MM.1S (cell line): ENCODE data around the gene WDR64.

Experiments
- DNase-seq: peaks from one replicate; pipeline ENCODE4 v3.0.0-alpha.2; 2015
- H2AFZ ChIP-seq: fragments of 300-600 bp; sonication (generic); 2 replicates; pipeline ENCODE4 v1.6.0; 2016; ENCODE audit warnings: antibody characterized with exemption, low read length
- H3F3A ChIP-seq: fragments of 300-600 bp; sonication (generic); 2 replicates; pipeline ENCODE4 v1.6.1; 2016; ENCODE audit warnings: mild to moderate bottlenecking, antibody characterized with exemption, low read length, moderate library complexity, mixed read lengths; ENCODE audit not compliant: insufficient read depth
- H3K27ac ChIP-seq: fragments of 300-600 bp; sonication (generic); 2 replicates; pipeline ENCODE4 v1.5.1; 2016; ENCODE audit warnings: mild to moderate bottlenecking, low read length
- H3K27me3 ChIP-seq: fragments of 300-600 bp; sonication (generic); replicated peaks from 2 replicates; pipeline ENCODE4 v1.6.0; 2016; ENCODE audit warnings: low read length; ENCODE audit not compliant: insufficient read depth
- H3K36me3 ChIP-seq: fragments of 300-600 bp; sonication (generic); replicated peaks from 2 replicates; pipeline ENCODE4 v1.6.1; 2016; ENCODE audit warnings: mild to moderate bottlenecking, low read length, mixed read lengths; ENCODE audit not compliant: insufficient read depth
- H3K4me1 ChIP-seq: fragments of 300-600 bp; sonication (generic); 2 replicates; pipeline ENCODE4 v1.6.1; 2016; ENCODE audit warnings: low read length, mixed read lengths
- H3K4me2 ChIP-seq: fragments of 300-600 bp; sonication (generic); 2 replicates; pipeline ENCODE4 v1.6.0; 2016; ENCODE audit warnings: low read depth, low read length
- H3K4me3 ChIP-seq: fragments of 300-600 bp; sonication (generic); 2 replicates; pipeline ENCODE4 v1.5.1; 2016; ENCODE audit warnings: low read length, mixed read lengths
- H3K79me2 ChIP-seq: fragments of 300-600 bp; sonication (generic); 2 replicates; pipeline ENCODE4 v1.6.1; 2016; ENCODE audit warnings: mixed run types, low read length, mixed read lengths
- H3K9ac ChIP-seq: fragments of 300-600 bp; sonication (generic); 2 replicates; pipeline ENCODE4 v1.6.1; 2016; ENCODE audit warnings: low read length, mixed read lengths
- H3K9me2 ChIP-seq: fragments of 300-600 bp; sonication (generic); replicated peaks from 2 replicates; pipeline ENCODE4 v1.6.1; 2016; ENCODE audit warnings: mild to moderate bottlenecking, low read length, mixed read lengths; ENCODE audit not compliant: insufficient read depth
- H3K9me3 ChIP-seq: fragments of 300-600 bp; sonication (generic); replicated peaks from 2 replicates; pipeline ENCODE4 v1.6.1; 2016; ENCODE audit warnings: mild to moderate bottlenecking, low read length, mixed read lengths; ENCODE audit not compliant: insufficient read depth
- H4K20me1 ChIP-seq: fragments of 300-600 bp; sonication (generic); 2 replicates; pipeline ENCODE4 v1.6.1; 2016; ENCODE audit warnings: mild to moderate bottlenecking, low read length, moderate library complexity, mixed read lengths; ENCODE audit not compliant: insufficient read depth
- CTCF ChIP-seq: fragments of 300-600 bp; sonication (generic); IDR thresholded peaks from 2 replicates; pipeline ENCODE4 v1.5.1; 2016; ENCODE audit warnings: antibody characterized with exemption, low read length, mixed read lengths
- EZH2 ChIP-seq: fragments of 300-600 bp; sonication (generic); optimal IDR thresholded peaks from 2 replicates; pipeline ENCODE3; 2017; ENCODE audit warnings: low read depth, mild to moderate bottlenecking, antibody characterized with exemption, low read length, mixed read lengths
- EZH2phosphoT487 ChIP-seq: fragments of 300-600 bp; sonication (generic); IDR thresholded peaks from 2 replicates; pipeline ENCODE4 v1.6.1; 2018; ENCODE audit warnings: antibody characterized with exemption, low read length

WDR64 gene

GRCh38 chr1:241696815-241697639 lies 44.9 kb downstream of the WDR64 start:
- no peak overlapping the region for H2AFZ ChIP-seq
- no peaks in the 10 kb centered on the region for H3K9me3 ChIP-seq
- no peak for TF ChIP-seq CTCF
- TF ChIP-seq EZH2: no peak
- no peak for TF ChIP-seq EZH2phosphoT487
- no peak overlapping the region for H3K4me3 ChIP-seq
- no peak overlapping the region for H3K9ac ChIP-seq
- H4K20me1 ChIP-seq: no peaks in the 10 kb centered on the region
- H3K27ac ChIP-seq: no peak overlapping the region
- no peaks in the 10 kb centered on the region for H3F3A ChIP-seq
- no peaks in the 10 kb centered on the region for H3K4me1 ChIP-seq
- no peaks in the 10 kb centered on the region for H3K9me2 ChIP-seq
- no peaks in the 10 kb centered on the region for H3K79me2 ChIP-seq
- no peak for DNase-seq
- H3K36me3 ChIP-seq: no peaks in the 10 kb centered on the region
- no peak overlapping the region for H3K4me2 ChIP-seq
- no peaks in the 10 kb centered on the region for H3K27me3 ChIP-seq

- no peaks in the 10 kb centered on the region for H3K4me1 ChIP-seq
- H3K27me3 ChIP-seq: no peaks in the 10 kb centered on the region
- H3K4me3 ChIP-seq: no peak overlapping the region
- H3K4me2 ChIP-seq: no peak overlapping the region
- H3F3A ChIP-seq: no peaks in the 10 kb centered on the region
- H3K9me3 ChIP-seq: no peaks in the 10 kb centered on the region
- H4K20me1 ChIP-seq: no peaks in the 10 kb centered on the region
- no peaks in the 10 kb centered on the region for H3K36me3 ChIP-seq
- no peaks in the 10 kb centered on the region for H3K9me2 ChIP-seq
- H3K79me2 ChIP-seq: no peaks in the 10 kb centered on the region
- DNase-seq: no peak
- TF ChIP-seq CTCF (no peak), EZH2phosphoT487 (no peak), EZH2 (no peak)
- no peak overlapping the region for H3K9ac ChIP-seq
- H2AFZ ChIP-seq: no peak overlapping the region
- no peak overlapping the region for H3K27ac ChIP-seq
These were observed 45.5 kb downstream of the WDR64 start for GRCh38 chr1:241697640-241698018.

GRCh38 chr1:241698177-241698576 lies 46.1 kb downstream of the WDR64 start:
- H3K9me3 ChIP-seq: no peaks in the 10 kb centered on the region

More at GRCh38 chr1:241698177-241698576, 46.1 kb downstream of the WDR64 start:
- Histone ChIP-seq H4K20me1 (no peaks in the 10 kb centered on the region), H3K4me2 (no peak overlapping the region), H3F3A (no peaks in the 10 kb centered on the region), H2AFZ (no peak overlapping the region), H3K4me1 (no peaks in the 10 kb centered on the region), H3K4me3 (no peak overlapping the region), H3K36me3 (no peaks in the 10 kb centered on the region), H3K79me2 (no peaks in the 10 kb centered on the region), H3K9ac (no peak overlapping the region), H3K27me3 (no peaks in the 10 kb centered on the region), H3K27ac (no peak overlapping the region), H3K9me2 (no peaks in the 10 kb centered on the region)
- TF ChIP-seq CTCF (no peak), EZH2phosphoT487 (no peak), EZH2 (no peak)
- DNase-seq: no peak
